Activated T-cell treated with anti-CD3 and anti-CD28 coated beads, Interleukin-2, amount 50 U/mL, for 4 hours (primary cell): ENCODE measurements around the gene ZDHHC9. TPM values are rescaled to one million over a fixed set of nuclear protein-coding genes. Genes with fewer than 3 reads are reported as not detected.

Experiments
- total RNA-seq, 3 donors: library from RNA; stranded (reverse); gene quantifications; one replicate each; pipeline ENCODE4 v1.2.1, GENCODE V29; 2021

The ZDHHC9 gene
- total RNA-seq, 3 donors from 2014 or later = 12.3 to 14.2 (median 12.7) TPM

Other genes starting within 250 kb of the ZDHHC9 start
- gene APLN, start 188.9 kb downstream of the ZDHHC9 start, total RNA-seq = under 1 TPM; 0.11 to 0.18 (median 0.11) TPM
- gene XPNPEP2, start 104.9 kb downstream of the ZDHHC9 start, total RNA-seq = under 1 TPM; 0.05 to 0.13 (median 0.08) TPM
- gene SASH3, start 63.9 kb downstream of the ZDHHC9 start, total RNA-seq = 100 to 1,000 TPM in 2 of 3 donors, 10 to 100 TPM in 1; 92.5 to 114 (median 108) TPM
- gene UTP14A, start 62.3 kb upstream of the ZDHHC9 start, total RNA-seq = 10 to 100 TPM; 73.1 to 83.3 (median 79.2) TPM
- 1 to 10 TPM; 7.9 to 9.0 (median 8.8) TPM for gene BCORL1, start 138.7 kb upstream of the ZDHHC9 start, total RNA-seq